ENCODE data around the gene STK11IP.

The STK11IP gene

GRCh38 chr2:219620546-219620945, 22.9 kb downstream of the STK11IP start:
- CTCF ChIA-PET, result interaction anchor here (0.6 kb wide), 1 partner anchor 18 kb away, joined by 4 read pairs; no protein-coding TSS in a partner anchor

GRCh38 chr2:219621935-219622334, 24.3 kb downstream of the STK11IP start:
- ChIA-PET CTCF (no interaction called here), POLR2A (ENCODE audit: low non-redundant PET) (no interaction called here)
- H3K27ac ChIP-seq, result no peak overlapping the region
- no peak for DNase-seq (ENCODE audit: low spot score)
- TF ChIP-seq, protein P1, sequence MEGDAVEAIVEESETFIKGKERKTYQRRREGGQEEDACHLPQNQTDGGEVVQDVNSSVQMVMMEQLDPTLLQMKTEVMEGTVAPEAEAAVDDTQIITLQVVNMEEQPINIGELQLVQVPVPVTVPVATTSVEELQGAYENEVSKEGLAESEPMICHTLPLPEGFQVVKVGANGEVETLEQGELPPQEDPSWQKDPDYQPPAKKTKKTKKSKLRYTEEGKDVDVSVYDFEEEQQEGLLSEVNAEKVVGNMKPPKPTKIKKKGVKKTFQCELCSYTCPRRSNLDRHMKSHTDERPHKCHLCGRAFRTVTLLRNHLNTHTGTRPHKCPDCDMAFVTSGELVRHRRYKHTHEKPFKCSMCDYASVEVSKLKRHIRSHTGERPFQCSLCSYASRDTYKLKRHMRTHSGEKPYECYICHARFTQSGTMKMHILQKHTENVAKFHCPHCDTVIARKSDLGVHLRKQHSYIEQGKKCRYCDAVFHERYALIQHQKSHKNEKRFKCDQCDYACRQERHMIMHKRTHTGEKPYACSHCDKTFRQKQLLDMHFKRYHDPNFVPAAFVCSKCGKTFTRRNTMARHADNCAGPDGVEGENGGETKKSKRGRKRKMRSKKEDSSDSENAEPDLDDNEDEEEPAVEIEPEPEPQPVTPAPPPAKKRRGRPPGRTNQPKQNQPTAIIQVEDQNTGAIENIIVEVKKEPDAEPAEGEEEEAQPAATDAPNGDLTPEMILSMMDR (conservative IDR thresholded peaks at IDR 0.05; ENCODE audit: low read depth), result no peak

More at GRCh38 chr2:219620546-219620945, 22.9 kb downstream of the STK11IP start:
- DNase-seq (ENCODE audit: low spot score), result no peak
- POLR2A ChIA-PET (ENCODE audit: low non-redundant PET), result no interaction called here
- no peak overlapping the region for H3K27ac ChIP-seq
- TF ChIP-seq, protein P1 (conservative IDR thresholded peaks at IDR 0.05; ENCODE audit: low read depth), result no peak

- no peak overlapping the region for H3K27ac ChIP-seq
- CTCF ChIA-PET, result interaction anchor here (0.5 kb wide), 1 partner anchor 1783 kb away, joined by 3 read pairs; no protein-coding TSS in a partner anchor
- POLR2A ChIA-PET (ENCODE audit: low non-redundant PET), result no interaction called here
Observed at GRCh38 chr2:219622472-219622871, 24.8 kb downstream of the STK11IP start.

GRCh38 chr2:219624565-219624964, 26.9 kb downstream of the STK11IP start:
- H3K27ac ChIP-seq, result no peak overlapping the region
- DNase-seq (ENCODE audit: low spot score), result no peak
- TF ChIP-seq, protein P1 (conservative IDR thresholded peaks at IDR 0.05; ENCODE audit: low read depth), result no peak
- POLR2A ChIA-PET (ENCODE audit: low non-redundant PET), result no interaction called here
- CTCF ChIA-PET, result interaction anchor here (0.6 kb wide), 1 partner anchor 87 kb away, joined by 3 read pairs; no protein-coding TSS in a partner anchor

More at GRCh38 chr2:219622472-219622871, 24.8 kb downstream of the STK11IP start:
- TF ChIP-seq, protein P1 (conservative IDR thresholded peaks at IDR 0.05; ENCODE audit: low read depth), result no peak
- DNase-seq (ENCODE audit: low spot score), result no peak

GRCh38 chr2:219625179-219625578, 27.5 kb downstream of the STK11IP start:
- no peak for DNase-seq (ENCODE audit: low spot score)
- POLR2A ChIA-PET (ENCODE audit: low non-redundant PET), result no interaction called here

GRCh38 chr2:219626540-219626939, 28.9 kb downstream of the STK11IP start:
- CTCF ChIA-PET, result interaction anchor here (0.6 to 1.1 kb wide), 3 partner anchors 16 to 1119 kb away, joined by 3 to 4 read pairs (median 4); no protein-coding TSS in a partner anchor
- POLR2A ChIA-PET (ENCODE audit: low non-redundant PET), result no interaction called here
- TF ChIP-seq, protein P1 (conservative IDR thresholded peaks at IDR 0.05; ENCODE audit: low read depth), result no peak
- DNase-seq (ENCODE audit: low spot score), result no peak
- H3K27ac ChIP-seq, result no peak overlapping the region

More at GRCh38 chr2:219625179-219625578, 27.5 kb downstream of the STK11IP start:
- TF ChIP-seq, protein P1 (conservative IDR thresholded peaks at IDR 0.05; ENCODE audit: low read depth), result no peak
- CTCF ChIA-PET, result no interaction called here
- no peak overlapping the region for H3K27ac ChIP-seq
